Measurements from ENCODE around the gene MACC1.
"Not testable (repeated sequence)": the region's sequence is repeated elsewhere in the genome, so short reads cannot be mapped to it uniquely, and the experiment has no call there.

Gene MACC1

DNA sequence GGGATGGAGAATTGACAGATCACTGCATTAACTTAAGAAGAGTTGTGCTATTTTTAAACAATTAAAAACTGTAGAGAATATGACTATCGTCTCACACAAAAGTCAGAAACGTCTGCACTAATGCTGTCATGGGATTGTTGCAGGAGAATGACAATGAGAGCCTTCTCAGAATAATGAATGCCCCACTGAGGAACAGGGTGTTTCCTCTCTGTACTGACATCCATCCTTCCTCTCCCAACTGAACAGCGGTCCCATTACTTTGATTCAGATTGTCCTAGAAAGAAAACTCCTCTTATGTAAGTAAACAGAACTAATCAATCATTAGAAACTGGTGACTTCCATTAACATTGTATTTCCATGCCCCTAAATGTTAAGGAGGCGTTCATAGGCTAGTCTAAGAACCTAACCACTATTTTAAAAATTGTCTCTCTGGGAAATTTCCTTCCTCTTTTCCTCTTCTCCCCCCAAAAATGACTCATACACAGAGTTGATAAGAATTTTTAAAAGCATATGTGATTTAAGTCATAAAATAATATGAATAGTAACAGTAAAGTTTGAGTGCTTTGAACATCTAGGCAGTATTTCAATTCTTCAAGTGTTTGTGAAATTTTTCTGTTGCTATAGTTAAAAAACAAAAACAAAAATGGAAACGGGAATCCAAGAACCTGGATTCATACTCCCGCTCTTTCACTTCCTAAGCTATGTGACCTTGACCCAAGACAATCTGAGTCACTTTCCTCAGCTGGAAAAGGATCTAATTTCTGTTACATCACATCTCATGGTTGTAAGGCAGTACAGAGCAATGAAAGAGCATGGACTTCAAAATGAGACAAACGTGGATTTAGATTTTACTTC is 12.7 kb upstream of the MACC1 start:
- DNase-seq = no peak

DNA sequence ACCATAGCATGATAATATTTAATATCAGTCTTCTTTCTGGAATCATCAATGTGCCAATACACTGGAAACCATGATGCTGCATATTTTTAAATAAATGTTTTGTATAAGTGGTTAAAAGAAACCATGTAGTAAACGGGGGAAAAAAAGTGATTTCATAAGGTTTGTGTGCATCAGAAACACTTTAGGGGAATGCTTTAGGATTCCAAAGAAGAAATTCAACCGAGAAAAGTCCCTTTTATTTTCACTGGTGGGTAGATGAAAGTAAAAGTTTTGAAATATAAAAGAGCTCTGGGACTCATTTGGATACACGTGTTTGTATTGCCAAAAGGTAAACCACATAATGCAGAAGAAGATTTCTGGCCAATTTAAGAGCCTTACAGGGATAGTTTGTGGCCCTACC is 11.9 kb upstream of the MACC1 start:
- no peak for DNase-seq

DNA sequence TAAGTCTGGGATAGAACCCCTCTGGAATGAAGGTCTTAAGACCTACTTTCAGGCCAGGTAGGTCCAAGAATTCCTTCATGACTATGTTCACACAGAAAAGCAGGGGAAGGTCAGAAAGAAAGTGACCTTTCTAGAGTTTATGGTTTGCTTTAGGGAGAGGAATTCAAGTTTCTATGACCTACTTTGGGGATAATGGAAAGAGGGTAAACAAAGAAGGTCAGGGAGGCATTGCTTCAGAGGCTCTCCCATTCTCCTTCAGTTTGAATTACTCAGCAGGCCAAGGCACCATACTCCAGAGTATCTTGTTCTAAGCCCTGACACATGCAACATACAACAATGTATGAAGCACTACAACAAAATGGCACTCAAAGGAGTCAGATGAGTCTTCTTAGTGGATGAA is 11.5 kb upstream of the MACC1 start:
- DNase-seq = no peak

GRCh38 chr7:20227291-20227795 is 10.2 kb upstream of the MACC1 start:
- DNase-seq = no peak

- DNase-seq = no peak
Observed at GRCh38 chr7:20226860-20227259, 9.7 kb upstream of the MACC1 start.

- no peak for DNase-seq
Observed at GRCh38 chr7:20225384-20225783, 8.2 kb upstream of the MACC1 start.

- no peak for DNase-seq
Observed at GRCh38 chr7:20224025-20224424, 6.8 kb upstream of the MACC1 start.

DNA sequence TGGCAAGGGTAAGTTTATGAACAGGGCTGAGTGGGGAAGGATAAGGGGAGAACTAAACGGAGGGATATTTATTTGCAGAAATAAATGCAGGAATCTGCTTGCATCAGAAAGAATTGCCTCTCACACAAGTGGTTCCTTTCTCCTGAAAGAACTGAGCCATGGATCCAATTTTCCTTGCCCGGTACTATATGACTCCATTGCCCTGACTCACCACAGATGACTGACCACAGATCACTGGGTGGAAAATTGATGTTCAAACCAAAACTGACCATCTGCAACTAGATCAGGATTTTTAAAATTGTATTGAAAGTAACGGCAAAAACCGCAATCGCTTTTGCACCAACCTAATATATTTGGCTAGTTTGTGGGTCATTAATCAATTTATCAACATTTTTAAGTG is 6.2 kb upstream of the MACC1 start:
- DNase-seq = no peak

GRCh38 chr7:20222219-20222828 is 5.1 kb upstream of the MACC1 start:
- no peak for DNase-seq

DNA sequence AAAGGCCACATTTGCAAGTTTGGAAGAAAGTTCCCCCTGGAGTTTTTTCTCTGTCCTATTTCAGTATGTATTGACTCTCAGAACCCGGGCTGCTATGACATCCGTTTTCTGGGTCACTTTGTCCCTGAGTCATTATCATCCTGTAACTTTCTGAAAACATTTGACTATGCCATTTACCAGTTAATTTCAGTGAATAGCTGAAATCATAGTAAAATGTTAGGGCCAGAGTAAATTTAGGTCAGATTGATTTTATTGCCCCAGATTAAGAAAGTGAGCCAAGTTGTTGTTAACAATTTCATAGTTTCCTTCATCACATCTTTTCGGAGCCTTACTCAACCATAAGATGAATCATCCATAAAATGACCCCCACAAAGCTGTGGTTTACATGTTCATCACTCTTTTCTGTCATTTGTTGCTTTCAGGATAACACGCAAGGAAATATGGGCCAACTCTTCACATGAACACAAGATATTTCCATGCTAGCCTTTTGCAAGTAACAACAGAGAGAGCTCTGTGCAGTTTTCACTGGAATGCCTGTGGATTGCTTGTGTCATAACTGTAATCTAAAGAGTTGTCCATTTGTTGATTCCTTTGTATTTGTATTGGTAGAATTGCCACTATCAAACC is 3.9 kb upstream of the MACC1 start:
- no peak for DNase-seq

GRCh38 chr7:20220293-20220761 is 3.1 kb upstream of the MACC1 start:
- DNase-seq = no peak

GRCh38 chr7:20219446-20220292 is 2.5 kb upstream of the MACC1 start:
- no peak for DNase-seq

DNA sequence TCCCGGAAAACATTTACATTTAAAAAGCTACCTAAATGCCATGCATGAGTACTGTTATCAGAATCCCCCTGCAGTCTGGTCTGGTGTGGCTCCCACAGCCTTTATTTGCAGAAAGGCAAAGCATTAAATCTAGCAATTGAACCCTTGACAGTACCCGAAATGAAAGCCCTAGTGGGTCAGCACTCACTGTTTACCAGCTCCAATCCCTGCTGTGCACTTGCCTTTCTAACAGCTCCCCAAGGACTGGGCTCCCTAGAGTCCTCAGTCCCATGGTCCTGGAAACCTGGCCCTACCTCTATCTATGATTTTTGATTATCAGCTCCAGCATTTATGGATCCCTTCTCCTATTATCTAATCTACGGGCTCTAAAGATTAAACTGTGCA is 1.9 kb upstream of the MACC1 start:
- DNase-seq = no peak

- no peak for DNase-seq
Observed at GRCh38 chr7:20218279-20218678, 1.1 kb upstream of the MACC1 start.

- DNase-seq = no peak
Observed at GRCh38 chr7:20216406-20217036, 663 bp downstream of the MACC1 start.

DNA sequence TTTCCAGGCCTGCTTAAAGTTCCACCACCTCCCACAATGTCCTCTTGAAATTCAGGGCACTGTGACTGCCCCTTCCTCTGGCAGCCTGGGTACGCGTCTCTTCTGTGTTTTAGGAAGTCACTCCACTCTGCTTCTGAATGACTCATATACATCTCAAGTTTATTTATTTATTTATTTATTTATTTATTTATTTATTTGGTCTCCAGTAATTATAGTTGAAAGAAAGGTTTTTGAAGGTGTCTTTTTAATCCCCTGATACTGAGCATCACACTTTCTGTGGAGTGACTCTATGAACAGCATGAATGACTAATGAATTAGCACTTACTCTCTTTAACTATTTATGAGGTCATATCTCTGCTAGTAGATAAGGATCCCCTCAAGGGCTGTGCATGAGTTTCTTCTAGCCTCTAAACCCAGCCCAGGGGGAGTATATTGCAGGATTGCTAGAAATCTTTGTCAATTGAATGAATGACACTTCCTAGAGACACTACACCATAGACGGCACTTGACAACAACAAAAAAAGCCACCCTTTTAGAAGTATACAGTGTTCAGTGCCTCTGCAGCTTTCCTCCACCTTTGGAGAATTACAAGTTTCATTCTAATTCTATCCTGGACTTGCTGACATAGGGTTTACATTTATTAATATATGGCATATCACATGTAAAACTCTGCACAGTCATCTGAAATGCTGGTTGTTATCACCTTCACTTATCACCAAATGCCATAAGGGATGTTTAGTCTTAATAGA is 2.1 kb downstream of the MACC1 start:
- DNase-seq = no peak

DNA sequence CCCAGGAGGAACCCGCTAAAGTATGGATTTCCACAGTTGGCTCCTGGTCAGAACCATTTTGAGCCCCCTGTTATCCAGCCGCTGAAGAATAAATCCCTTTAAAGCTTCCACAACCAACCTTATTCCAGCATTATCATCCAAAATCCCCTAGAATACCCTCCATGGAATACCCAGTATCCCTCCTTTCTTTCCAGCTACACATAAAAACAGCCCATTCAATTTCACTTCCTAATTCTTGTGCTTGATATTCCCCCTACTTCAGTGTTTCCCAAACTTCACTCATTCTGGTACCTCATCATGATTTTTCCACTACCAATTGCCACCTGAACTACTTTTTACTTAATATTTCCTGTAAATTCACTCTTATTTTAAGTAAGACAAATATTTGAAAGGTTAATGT is 3.1 kb downstream of the MACC1 start:
- no peak for DNase-seq

- no peak for DNase-seq
Observed at GRCh38 chr7:20213378-20213777, 3.8 kb downstream of the MACC1 start.

DNA sequence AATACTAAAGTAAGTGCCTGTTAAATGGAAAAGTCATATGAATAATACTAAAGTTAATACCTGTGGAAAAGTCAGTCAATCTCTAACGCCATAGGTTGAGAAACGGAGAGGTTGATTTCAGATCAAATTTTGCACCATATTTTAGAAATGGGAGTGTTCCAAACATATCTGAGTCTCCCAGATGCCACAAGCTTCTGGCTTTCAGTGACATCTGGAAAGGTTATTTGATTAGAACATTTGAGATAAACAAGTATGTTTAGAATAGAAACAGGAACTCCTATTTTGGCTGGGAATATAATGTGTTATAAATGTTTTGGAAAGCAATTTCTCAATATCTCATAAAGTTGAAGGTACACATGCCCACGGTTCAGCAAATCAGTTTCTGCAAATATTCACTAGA is 5.8 kb downstream of the MACC1 start:
- no peak for DNase-seq

- DNase-seq = no peak
Observed at GRCh38 chr7:20208651-20209307, 8.4 kb downstream of the MACC1 start.

- not testable (repeated sequence) for DNase-seq
Observed at GRCh38 chr7:20207811-20208210, 9.4 kb downstream of the MACC1 start.
